ENCODE data around the gene MICA. TPM values are rescaled to one million over a fixed set of nuclear protein-coding genes. Genes with fewer than 3 reads are reported as not detected.

The MICA gene
- total and polyA plus RNA-seq, 9 of the 15 experiments (the other 6 are each of a cell fraction or from before 2014, with no cell fraction given), result 11.8 to 24.6 (median 16.7) TPM

GRCh38 chr6:31407699-31408098 is 4.3 kb downstream of the MICA start:
- in situ Hi-C loops (cut with MboI) (no loop called here), intact Hi-C loops (cut with micrococcal nuclease) (no loop called here)
- no peak overlapping the region for H3K9ac ChIP-seq (ENCODE audit: insufficient read depth in 1 of 2, low read depth in 2 of 2, low read length in 2 of 2)
- CTCF ChIA-PET (ENCODE audit: low intra/inter-chr PET ratio), result no interaction called here
- no peak overlapping the region for H3K4me2 ChIP-seq (ENCODE audit: insufficient read depth, low read length)
- ATAC-seq (no peak), FAIRE-seq (no peak), DNase-seq (ENCODE audit: extremely low read depth in 1 of 4, low spot score in 3 of 4) (no peak)
- H4K20me1 ChIP-seq (replicated peaks; ENCODE audit: control insufficient read depth, insufficient read depth, low read length), result no peaks in the 10 kb centered on the region; the same call in 1 of the 2 replicates
- H3K9me1 ChIP-seq (ENCODE audit: control insufficient read depth, insufficient read depth, low read length), result no peaks in the 10 kb centered on the region
- no peaks in the 10 kb centered on the region for H3K27me3 ChIP-seq (ENCODE audit: control insufficient read depth in 2 of 2, insufficient read depth in 2 of 2, low read length in 2 of 2)
- peaks cover 26% of the 10 kb centered on the region; the same call in 2 of the 3 replicates for H3K36me3 ChIP-seq (ENCODE audit: control insufficient read depth, insufficient read depth, low read length)
- no TSS peak for BruUV-seq (replicated peaks)
- H3K79me2 ChIP-seq (ENCODE audit: control insufficient read depth, insufficient read depth, low read length), result peaks cover 60% of the 10 kb centered on the region
- POLR2A ChIA-PET, result interaction anchor here (1.5 kb wide), 1 partner anchor 8 kb away, joined by 3 read pairs; no protein-coding TSS in a partner anchor
- H3K4me1 ChIP-seq (replicated peaks in 1 of 2; ENCODE audit: control insufficient read depth in 2 of 2, insufficient read depth in 2 of 2, low read length in 2 of 2), result peaks cover 8 to 20% of the 10 kb centered on the region in 2 experiments; a peak in 4 of 5 replicates
- no peaks in the 10 kb centered on the region for H3K9me3 ChIP-seq (replicated peaks; ENCODE audit: control insufficient read depth, insufficient read depth, low read depth, low read length)
- H3K27ac ChIP-seq (ENCODE audit: extremely low read depth, low read depth, low read length), result no peak overlapping the region
- H3K4me3 ChIP-seq, result no peak overlapping the region
- no peak overlapping the region for H2AFZ ChIP-seq (ENCODE audit: low read depth, low read length)
- no peak for TF ChIP-seq MEF2D (tag; conservative IDR thresholded peaks at IDR 0.05; ENCODE audit: low read depth)
- no peak for TF ChIP-seq WHSC1 (IDR thresholded peaks at IDR 0.05; ENCODE audit: low read length)
- no peak for TF ChIP-seq ZBTB33 (CRISPR knock-in tag; IDR thresholded peaks at IDR 0.05)
- TF ChIP-seq FOSL1 (tag; conservative IDR thresholded peaks at IDR 0.05), result peak; percentile 96
- peak; percentile 66; the same call in 1 of the 2 replicates for TF ChIP-seq JUND (IDR thresholded peaks at IDR 0.05; ENCODE audit: borderline replicate concordance, low read depth, low read length)
- TF ChIP-seq JUND (tag; IDR thresholded peaks at IDR 0.05; ENCODE audit: borderline replicate concordance, low read depth, low read length), result peak; percentile 43; the same call in 1 of the 3 replicates
- 0 out of 2 replicates have a peak, but pooled peaks have one; percentile 26 for TF ChIP-seq SMARCC2 (IDR thresholded peaks at IDR 0.05; ENCODE audit: low read depth)
- no peak for TF ChIP-seq SP2 (IDR thresholded peaks at IDR 0.05; ENCODE audit: extremely low read depth, low read depth, low read length, poor library complexity, severe bottlenecking)
- TF ChIP-seq ZNF140 (CRISPR knock-in tag; IDR thresholded peaks at IDR 0.05), result no peak
- TF ChIP-seq FOXK2 (conservative IDR thresholded peaks at IDR 0.05 in 1 of 2, IDR thresholded peaks at IDR 0.05 in 1 of 2; ENCODE audit: low read depth in 2 of 2), result peak in 1 of 2 experiments; percentile 33; a peak in 1 of 4 replicates
- no peak for TF ChIP-seq ZNF395 (CRISPR knock-in tag; IDR thresholded peaks at IDR 0.05)
- no peak for TF ChIP-seq GABPB2 (CRISPR knock-in tag; conservative IDR thresholded peaks at IDR 0.05)
- TF ChIP-seq RBM14 (IDR thresholded peaks at IDR 0.05; ENCODE audit: borderline replicate concordance, insufficient read depth, low read depth, low read length), result no peak
- TF ChIP-seq ZNF146 (CRISPR knock-in tag; IDR thresholded peaks at IDR 0.05; ENCODE audit: unreplicated experiment), result no peak
- no peak for TF ChIP-seq TFAP4 (CRISPR knock-in tag; IDR thresholded peaks at IDR 0.05; ENCODE audit: borderline replicate concordance)
- no peak for TF ChIP-seq RNF2 (IDR thresholded peaks at IDR 0.05)
- TF ChIP-seq KDM5B (IDR thresholded peaks at IDR 0.05; ENCODE audit: insufficient replicate concordance, low read depth, low read length), result no peak
- peak; percentile 59 for TF ChIP-seq ARID1B (IDR thresholded peaks at IDR 0.05)
- TF ChIP-seq FOXJ2 (tag; IDR thresholded peaks at IDR 0.05), result no peak
